Keratinocyte (primary cell): ENCODE measurements around the gene KCNB1. TPM values are rescaled to one million over a fixed set of nuclear protein-coding genes. Genes with fewer than 3 reads are reported as not detected.

Experiments
- DNase-seq: peaks from one replicate; pipeline ENCODE4 v3.0.0-alpha.2; 2011; ENCODE audit warnings: low read depth, missing footprints, low spot score
- FAIRE-seq: peaks from 2 replicates; lab custom pipeline; 2011; peaks lifted over from hg19 to GRCh38; lab: Jason Lieb, UNC
- H2AFZ ChIP-seq: 2 replicates; pipeline ENCODE4 v1.6.0; 2012; ENCODE audit warnings: low read length, control low read depth, inconsistent platforms; ENCODE audit not compliant: control insufficient read depth
- H3K27ac ChIP-seq: 2 replicates; pipeline ENCODE4 v1.5.1; 2011; ENCODE audit warnings: low read length; ENCODE audit not compliant: control insufficient read depth, insufficient read depth
- H3K27me3 ChIP-seq: 3 replicates; pipeline ENCODE4 v1.6.0; 2011; ENCODE audit warnings: low read length; ENCODE audit not compliant: control insufficient read depth, insufficient read depth; ENCODE audit errors: extremely low read depth
- H3K36me3 ChIP-seq, 2 experiments: 2 replicates in 1 of 2; 3 replicates in 1 of 2; pipeline ENCODE4 v1.5.1; 2011; ENCODE audit warnings: low read length in 2 of 2, mild to moderate bottlenecking in 1 of 2; ENCODE audit not compliant: control insufficient read depth in 2 of 2, insufficient read depth in 2 of 2; ENCODE audit errors: extremely low read depth in 1 of 2
- H3K4me1 ChIP-seq: 3 replicates; pipeline ENCODE4 v1.5.1; 2011; ENCODE audit warnings: low read length; ENCODE audit not compliant: control insufficient read depth, insufficient read depth; ENCODE audit errors: extremely low read depth
- H3K4me2 ChIP-seq: 3 replicates; pipeline ENCODE4 v1.6.0; 2011; ENCODE audit warnings: low read depth, low read length; ENCODE audit not compliant: control insufficient read depth, insufficient read depth; ENCODE audit errors: extremely low read depth
- H3K4me3 ChIP-seq, 3 experiments: fragments of 200-600 bp in 1 of 3; sonication (generic) in 1 of 3; 2 replicates in 2 of 3; 3 replicates in 1 of 3; pipeline ENCODE4 v1.5.1; 2011 to 2016; ENCODE audit warnings: low read length in 3 of 3, mild to moderate bottlenecking in 3 of 3, control low read depth in 2 of 3, inconsistent platforms in 1 of 3, low read depth in 1 of 3, mixed read lengths in 1 of 3, mixed run types in 1 of 3, moderate library complexity in 1 of 3; ENCODE audit not compliant: control insufficient read depth in 2 of 3, insufficient read depth in 2 of 3; ENCODE audit errors: extremely low read depth in 1 of 3
- H3K79me2 ChIP-seq: 2 replicates; pipeline ENCODE4 v1.6.0; 2012; ENCODE audit warnings: low read length; ENCODE audit not compliant: control insufficient read depth, insufficient read depth
- H3K9ac ChIP-seq: 3 replicates; pipeline ENCODE4 v1.6.0; 2011; ENCODE audit warnings: low read length; ENCODE audit not compliant: control insufficient read depth, insufficient read depth; ENCODE audit errors: extremely low read depth
- H3K9me1 ChIP-seq: 3 replicates; pipeline ENCODE4 v1.6.0; 2011; ENCODE audit warnings: low read length; ENCODE audit not compliant: control insufficient read depth, insufficient read depth; ENCODE audit errors: extremely low read depth
- H3K9me3 ChIP-seq: 2 replicates; pipeline ENCODE4 v1.5.1; 2012; ENCODE audit warnings: low read depth, low read length; ENCODE audit not compliant: control insufficient read depth
- H4K20me1 ChIP-seq: 3 replicates; pipeline ENCODE4 v1.6.0; 2011; ENCODE audit warnings: low read length; ENCODE audit not compliant: control insufficient read depth, insufficient read depth; ENCODE audit errors: extremely low read depth
- EZH2 ChIP-seq: IDR thresholded peaks from one replicate; pipeline ENCODE4 v1.6.1; 2012; ENCODE audit warnings: inconsistent platforms, mild to moderate bottlenecking, low read length, moderate library complexity
- dilution Hi-C: fragments of 300-500 bp; cut with MboI; formaldehyde crosslinking; loops from one replicate; pipeline ENCODE4 v1.7.0; 2020; ENCODE audit warnings: low sequenced_read_pairs; ENCODE audit not compliant: extremely low pct_ligation_motif_present
- polyA plus RNA-seq, 5 experiments: library from polyadenylated mRNA; depleted of rRNA in 3 of 5; stranded (reverse) in 3 of 5; stranded (forward) in 1 of 5; unstranded in 1 of 5; fragments of >200 nt; gene quantifications; 1 replicate in 1 of 5; 2 replicates in 3 of 5; 3 replicates in 1 of 5; pipeline versions ENCODE4 v1.2.1 to v1.2.3, GENCODE V29; 2011 to 2012; ENCODE audit warnings: missing spikeins in 2 of 5, low read depth in 1 of 5, low replicate concordance in 1 of 5
- TF ChIP-seq, protein P1 (sequence below), 3 experiments: IDR thresholded peaks in 1 of 3; conservative IDR thresholded peaks in 1 of 3; optimal IDR thresholded peaks in 1 of 3; 2 replicates in 2 of 3; 3 replicates in 1 of 3; pipeline versions ENCODE3 to v1.5.1; 2011; ENCODE audit warnings: low read length in 3 of 3, mild to moderate bottlenecking in 3 of 3, moderate library complexity in 2 of 3, control low read depth in 1 of 3, inconsistent platforms in 1 of 3; ENCODE audit not compliant: insufficient read depth in 2 of 3; ENCODE audit errors: extremely low read depth in 1 of 3

Gene KCNB1
- polyA plus RNA-seq, 1 donor (not counting 4 experiments of a cell fraction or from before 2014, with no cell fraction given), result not detected

GRCh38 chr20:49478266-49478665 lies 4.2 kb downstream of the KCNB1 start:
- TF ChIP-seq, protein P1, sequence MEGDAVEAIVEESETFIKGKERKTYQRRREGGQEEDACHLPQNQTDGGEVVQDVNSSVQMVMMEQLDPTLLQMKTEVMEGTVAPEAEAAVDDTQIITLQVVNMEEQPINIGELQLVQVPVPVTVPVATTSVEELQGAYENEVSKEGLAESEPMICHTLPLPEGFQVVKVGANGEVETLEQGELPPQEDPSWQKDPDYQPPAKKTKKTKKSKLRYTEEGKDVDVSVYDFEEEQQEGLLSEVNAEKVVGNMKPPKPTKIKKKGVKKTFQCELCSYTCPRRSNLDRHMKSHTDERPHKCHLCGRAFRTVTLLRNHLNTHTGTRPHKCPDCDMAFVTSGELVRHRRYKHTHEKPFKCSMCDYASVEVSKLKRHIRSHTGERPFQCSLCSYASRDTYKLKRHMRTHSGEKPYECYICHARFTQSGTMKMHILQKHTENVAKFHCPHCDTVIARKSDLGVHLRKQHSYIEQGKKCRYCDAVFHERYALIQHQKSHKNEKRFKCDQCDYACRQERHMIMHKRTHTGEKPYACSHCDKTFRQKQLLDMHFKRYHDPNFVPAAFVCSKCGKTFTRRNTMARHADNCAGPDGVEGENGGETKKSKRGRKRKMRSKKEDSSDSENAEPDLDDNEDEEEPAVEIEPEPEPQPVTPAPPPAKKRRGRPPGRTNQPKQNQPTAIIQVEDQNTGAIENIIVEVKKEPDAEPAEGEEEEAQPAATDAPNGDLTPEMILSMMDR (optimal IDR thresholded peaks at IDR 0.05 in 1 of 3, IDR thresholded peaks at IDR 0.05 in 1 of 3, conservative IDR thresholded peaks at IDR 0.05 in 1 of 3; ENCODE audit: extremely low read depth in 1 of 3, insufficient read depth in 2 of 3, low read length in 3 of 3), result no peak
- no peak for TF ChIP-seq EZH2
- DNase-seq, result no peak
- no peaks in the 10 kb centered on the region for H3K79me2 ChIP-seq
- dilution Hi-C loops, result no loop called here
- H3K9me1 ChIP-seq, result no peaks in the 10 kb centered on the region
- H3K27ac ChIP-seq, result no peak overlapping the region
- no peaks in the 10 kb centered on the region for H4K20me1 ChIP-seq
- H3K9ac ChIP-seq, result no peak overlapping the region
- H3K9me3 ChIP-seq, result no peaks in the 10 kb centered on the region
- H3K27me3 ChIP-seq, result peaks cover 41% of the 10 kb centered on the region
- H3K4me2 ChIP-seq, result no peak overlapping the region
- no peak overlapping the region for H2AFZ ChIP-seq
- H3K4me3 ChIP-seq, result no peak overlapping the region
- H3K36me3 ChIP-seq, result no peaks in the 10 kb centered on the region
- FAIRE-seq, result no peak
- H3K4me1 ChIP-seq, result no peaks in the 10 kb centered on the region

DNA sequence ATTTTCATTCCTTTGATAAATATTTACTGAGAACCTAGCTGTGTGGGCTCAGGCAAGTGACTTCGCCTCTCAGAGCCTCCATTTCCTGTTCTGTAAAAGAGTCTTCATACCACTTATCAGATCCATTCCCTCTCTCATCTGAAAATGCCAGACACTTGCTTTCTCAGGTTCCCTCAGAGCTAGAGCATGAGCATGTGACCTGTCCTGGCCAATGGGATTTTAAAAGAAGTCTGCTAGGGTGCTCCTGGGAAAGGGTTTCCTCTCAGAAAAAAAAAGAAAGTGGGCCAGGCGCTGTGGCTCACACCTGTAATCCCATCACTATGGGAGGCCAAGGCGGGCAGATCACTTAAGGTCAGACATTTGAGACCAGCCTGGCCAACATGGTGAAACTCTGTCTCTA lies 5.3 kb downstream of the KCNB1 start:
- dilution Hi-C loops, result no loop called here
- Histone ChIP-seq H4K20me1 (no peaks in the 10 kb centered on the region), H3K27ac (no peak overlapping the region), H3K9ac (no peak overlapping the region), H3K9me3 (no peaks in the 10 kb centered on the region), H3K79me2 (no peaks in the 10 kb centered on the region), H3K4me3 (no peak overlapping the region), H3K9me1 (no peaks in the 10 kb centered on the region), H2AFZ (no peak overlapping the region), H3K36me3 (no peaks in the 10 kb centered on the region), H3K27me3 (peaks cover 38% of the 10 kb centered on the region), H3K4me2 (no peak overlapping the region), H3K4me1 (no peaks in the 10 kb centered on the region)
- no peak for DNase-seq
- FAIRE-seq, result no peak
- no peak for TF ChIP-seq EZH2
- TF ChIP-seq, protein P1 (optimal IDR thresholded peaks at IDR 0.05 in 1 of 3, IDR thresholded peaks at IDR 0.05 in 1 of 3, conservative IDR thresholded peaks at IDR 0.05 in 1 of 3; ENCODE audit: extremely low read depth in 1 of 3, insufficient read depth in 2 of 3, low read length in 3 of 3), result no peak
